H9 (cell line): ENCODE measurements around the gene FBXO21. TPM values are rescaled to one million over a fixed set of nuclear protein-coding genes. Genes with fewer than 3 reads are reported as not detected.

Experiments
- DNase-seq: peaks from one replicate; pipeline ENCODE4 v3.0.0-alpha.2; 2017
- H2AFZ ChIP-seq: one replicate; pipeline ENCODE4 v1.6.1; 2013; ENCODE audit warnings: mild to moderate bottlenecking, low read length, control low read depth, moderate library complexity
- H2AK5ac ChIP-seq: 2 replicates; pipeline ENCODE4 v1.6.1; 2013; ENCODE audit warnings: low read length, control low read depth, mixed read lengths; ENCODE audit not compliant: insufficient read length
- H2BK120ac ChIP-seq: one replicate; pipeline ENCODE4 v1.6.1; 2013; ENCODE audit warnings: low read depth, mild to moderate bottlenecking, low read length, control low read depth, inconsistent platforms; ENCODE audit not compliant: poor library complexity, severe bottlenecking
- H2BK12ac ChIP-seq: 2 replicates; pipeline ENCODE4 v1.6.1; 2013; ENCODE audit warnings: low read length, control low read depth, mixed read lengths, low read depth; ENCODE audit not compliant: insufficient read length
- H2BK15ac ChIP-seq: 2 replicates; pipeline ENCODE4 v1.6.1; 2013; ENCODE audit warnings: low read depth, low read length, control low read depth
- H2BK20ac ChIP-seq: one replicate; pipeline ENCODE4 v1.6.1; 2013; ENCODE audit warnings: low read depth, mild to moderate bottlenecking, low read length, control low read depth, inconsistent platforms; ENCODE audit not compliant: poor library complexity, severe bottlenecking
- H2BK5ac ChIP-seq: 2 replicates; pipeline ENCODE4 v1.6.1; 2013; ENCODE audit warnings: low read length, control low read depth, mixed read lengths; ENCODE audit not compliant: insufficient read length
- H3K14ac ChIP-seq: 2 replicates; pipeline ENCODE4 v1.6.1; 2013; ENCODE audit warnings: low read length, control low read depth; ENCODE audit not compliant: insufficient read depth
- H3K18ac ChIP-seq: 2 replicates; pipeline ENCODE4 v1.6.1; 2013; ENCODE audit warnings: low read depth, mild to moderate bottlenecking, mixed read lengths, low read length, control low read depth; ENCODE audit not compliant: insufficient read length
- H3K23ac ChIP-seq: 2 replicates; pipeline ENCODE4 v1.6.1; 2013; ENCODE audit warnings: low read length, control low read depth, mixed read lengths, low read depth; ENCODE audit not compliant: insufficient read length
- H3K23me2 ChIP-seq: 2 replicates; pipeline ENCODE4 v1.6.1; 2013; ENCODE audit warnings: low read depth, mild to moderate bottlenecking, mixed read lengths, low read length, control low read depth; ENCODE audit not compliant: insufficient read length, poor library complexity, severe bottlenecking
- H3K27ac ChIP-seq: 2 replicates; pipeline ENCODE4 v1.5.1; 2013; ENCODE audit warnings: low read length, control low read depth, mixed read lengths, low read depth; ENCODE audit not compliant: insufficient read length
- H3K27me3 ChIP-seq: 2 replicates; pipeline ENCODE4 v1.6.1; 2013; ENCODE audit warnings: low read length, control low read depth, inconsistent platforms; ENCODE audit not compliant: insufficient read depth
- H3K4ac ChIP-seq: 2 replicates; pipeline ENCODE4 v1.6.1; 2013; ENCODE audit warnings: low read depth, mild to moderate bottlenecking, control low read depth, inconsistent platforms, low read length, moderate library complexity
- H3K4me1 ChIP-seq: 2 replicates; pipeline ENCODE4 v1.6.1; 2013; ENCODE audit warnings: low read length, control low read depth, inconsistent platforms; ENCODE audit not compliant: insufficient read depth
- H3K4me2 ChIP-seq: 2 replicates; pipeline ENCODE4 v1.6.1; 2013; ENCODE audit warnings: low read length, control low read depth, mixed read lengths; ENCODE audit not compliant: insufficient read length, insufficient read depth
- H3K56ac ChIP-seq: 2 replicates; pipeline ENCODE4 v1.6.1; 2013; ENCODE audit warnings: low read depth, mild to moderate bottlenecking, mixed read lengths, low read length, control low read depth; ENCODE audit not compliant: insufficient read length
- H3K79me1 ChIP-seq: 2 replicates; pipeline ENCODE4 v1.6.1; 2013; ENCODE audit warnings: low read depth, mild to moderate bottlenecking, moderate library complexity, low read length, control low read depth, inconsistent platforms; ENCODE audit not compliant: insufficient read depth, poor library complexity, severe bottlenecking
- H3K79me2 ChIP-seq: 2 replicates; pipeline ENCODE4 v1.6.1; 2013; ENCODE audit warnings: low read length, control low read depth, inconsistent platforms; ENCODE audit not compliant: insufficient read depth
- H3K9ac ChIP-seq: 2 replicates; pipeline ENCODE4 v1.6.1; 2013; ENCODE audit warnings: low read length, control low read depth, mixed read lengths; ENCODE audit not compliant: insufficient read length; ENCODE audit errors: extremely low read depth
- H3K9me3 ChIP-seq: one replicate; pipeline ENCODE4 v1.6.1; 2013; ENCODE audit warnings: low read depth, low read length, inconsistent platforms; ENCODE audit not compliant: control insufficient read depth
- H3T11ph ChIP-seq: one replicate; pipeline ENCODE4 v1.6.1; 2013; ENCODE audit warnings: mild to moderate bottlenecking, low read length, control low read depth, inconsistent platforms
- H4K20me1 ChIP-seq: one replicate; pipeline ENCODE4 v1.6.1; 2013; ENCODE audit not compliant: control insufficient read depth, insufficient read length, insufficient read depth
- H4K5ac ChIP-seq: 2 replicates; pipeline ENCODE4 v1.6.1; 2013; ENCODE audit warnings: low read depth, mild to moderate bottlenecking, mixed read lengths, low read length, control low read depth; ENCODE audit not compliant: insufficient read length
- H4K8ac ChIP-seq: replicated peaks from 2 replicates; pipeline ENCODE4 v1.6.1; 2013; ENCODE audit warnings: low read length, control low read depth, mixed read lengths, low read depth; ENCODE audit not compliant: insufficient read length
- H4K91ac ChIP-seq: 2 replicates; pipeline ENCODE4 v1.6.1; 2013; ENCODE audit warnings: low read depth, mild to moderate bottlenecking, moderate library complexity, mixed read lengths, low read length, control low read depth; ENCODE audit not compliant: insufficient read length
- H3K27ac Mint-ChIP-seq, 3 experiments: 2 replicates in 2 of 3; 3 replicates in 1 of 3; pipeline ENCODE4 v1.8.0; 2020 to 2021; ENCODE audit warnings: mixed read lengths in 3 of 3, mild to moderate bottlenecking in 1 of 3, moderate library complexity in 1 of 3
- H3K27me3 Mint-ChIP-seq: 2 replicates; pipeline ENCODE4 v1.8.0; 2021; ENCODE audit warnings: low read depth, mild to moderate bottlenecking, moderate library complexity, mixed read lengths
- H3K36me3 Mint-ChIP-seq, 3 experiments: 2 replicates in 2 of 3; 3 replicates in 1 of 3; pipeline ENCODE4 v1.8.0; 2020 to 2021; ENCODE audit warnings: low read depth in 3 of 3, mixed read lengths in 3 of 3; ENCODE audit not compliant: insufficient read depth in 1 of 3
- H3K4me1 Mint-ChIP-seq, 2 experiments: 2 replicates each; pipeline ENCODE4 v1.8.0; 2020; ENCODE audit warnings: mixed read lengths in 2 of 2
- H3K4me3 Mint-ChIP-seq, 2 experiments: 2 replicates in 1 of 2; 3 replicates in 1 of 2; pipeline ENCODE4 v1.8.0; 2020 to 2021; ENCODE audit warnings: mild to moderate bottlenecking in 2 of 2, mixed read lengths in 2 of 2, moderate library complexity in 1 of 2
- H3K9me3 Mint-ChIP-seq, 2 experiments: 2 replicates in 1 of 2; 3 replicates in 1 of 2; pipeline ENCODE4 v1.8.0; 2020; ENCODE audit warnings: mild to moderate bottlenecking in 2 of 2, mixed read lengths in 2 of 2, moderate library complexity in 1 of 2
- CTCF ChIP-seq: fragments of 200-600 bp; sonication (generic); conservative IDR thresholded peaks from 3 replicates; pipeline ENCODE4 v1.8.0; 2021; ENCODE audit warnings: antibody characterized with exemption, mild to moderate bottlenecking
- WGBS: extraction: QIAGEN DNeasy Blood & Tissue Kit; methylation state at CpG from one replicate; pipeline ENCODE4 v1.1.7; 2013; ENCODE audit warnings: missing lambda C conversion rate, low lambda C conversion rate, mixed read lengths; ENCODE audit not compliant: insufficient read length; ENCODE audit errors: extremely low coverage; 5-methylcytosine and 5-hydroxymethylcytosine counted together
- total RNA-seq: library from RNA; stranded (reverse); gene quantifications from 2 replicates; pipeline ENCODE4 v1.2.1, GENCODE V29; 2021

Gene FBXO21
- total RNA-seq, 1 experiment from 2014 or later, result 58.6 TPM

GRCh38 chr12:117120787-117121186 is 69.5 kb downstream of the FBXO21 start:
- Histone ChIP-seq H2BK120ac (no peak overlapping the region), H3K18ac (no peak overlapping the region), H3K4ac (no peak overlapping the region), H3K14ac (no peak overlapping the region), H3K79me2 (no peaks in the 10 kb centered on the region), H3K27me3 (no peaks in the 10 kb centered on the region), H2BK12ac (no peak overlapping the region), H3T11ph (no peak overlapping the region), H3K23ac (no peak overlapping the region), H3K9me3 (no peaks in the 10 kb centered on the region), H3K79me1 (no peaks in the 10 kb centered on the region), H4K20me1 (no peaks in the 10 kb centered on the region), H2BK5ac (no peak overlapping the region), H3K4me1 (no peaks in the 10 kb centered on the region), H3K4me2 (no peak overlapping the region), H3K56ac (no peak overlapping the region), H4K5ac (no peak overlapping the region), H3K23me2 (no peaks in the 10 kb centered on the region), H3K27ac (no peak overlapping the region), H2AK5ac (no peak overlapping the region), H2AFZ (no peak overlapping the region), H2BK20ac (no peak overlapping the region), H3K9ac (no peak overlapping the region), H2BK15ac (no peak overlapping the region), H4K8ac (no peak overlapping the region), H4K91ac (no peak overlapping the region)
- H3K9me3 Mint-ChIP-seq, result no peaks in the 10 kb centered on the region
- WGBS, result no CpG with 5 or more reads among the region's 9 CpGs
- no peak for TF ChIP-seq CTCF
- H3K4me1 Mint-ChIP-seq, result peaks cover 12 to 15% of the 10 kb centered on the region in 2 experiments
- H3K27ac Mint-ChIP-seq, result no peak overlapping the region
- DNase-seq, result no peak
- H3K27me3 Mint-ChIP-seq, result peaks cover 6% of the 10 kb centered on the region
- H3K4me3 Mint-ChIP-seq, result no peak overlapping the region
- no peaks in the 10 kb centered on the region for H3K36me3 Mint-ChIP-seq
